Muscle of leg (tissue), 11 donors: Measurements from ENCODE around the gene GABBR2. TPM values are rescaled to one million over a fixed set of nuclear protein-coding genes. Genes with fewer than 3 reads are reported as not detected.

Experiments
- DNase-seq: peaks from one replicate; pipeline ENCODE4 v3.0.0; 2013
- H3K27ac ChIP-seq: one replicate; pipeline ENCODE4 v1.5.1; 2013; ENCODE audit warnings: mild to moderate bottlenecking, low read length, control low read depth
- H3K27me3 ChIP-seq: one replicate; pipeline ENCODE4 v1.6.1; 2013; ENCODE audit warnings: low read length; ENCODE audit not compliant: control insufficient read depth, insufficient read depth
- H3K36me3 ChIP-seq: one replicate; pipeline ENCODE4 v1.6.1; 2013; ENCODE audit warnings: low read length; ENCODE audit not compliant: control insufficient read depth, insufficient read depth
- H3K4me1 ChIP-seq: one replicate; pipeline ENCODE4 v1.6.1; 2013; ENCODE audit warnings: low read length; ENCODE audit not compliant: control insufficient read depth, insufficient read depth
- H3K4me3 ChIP-seq: one replicate; pipeline ENCODE4 v1.5.1; 2013; ENCODE audit warnings: low read length, control low read depth
- H3K9me3 ChIP-seq: replicated peaks from 2 replicates; pipeline ENCODE4 v1.6.1; 2013; ENCODE audit warnings: low read depth, low read length; ENCODE audit not compliant: control insufficient read depth
- WGBS: methylation state at CpG from one replicate; pipeline ENCODE4 v1.1.5; 2013; ENCODE audit warnings: missing lambda C conversion rate; ENCODE audit not compliant: insufficient coverage; 5-methylcytosine and 5-hydroxymethylcytosine counted together
- polyA plus RNA-seq, 8 donors: library from polyadenylated mRNA; unstranded; fragments of 120-200 nt; gene quantifications; one replicate each; pipeline versions ENCODE4 v1.2.1 to v1.2.3, GENCODE V29; 2013; ENCODE audit warnings: inconsistent platforms in 1 of 8, low replicate concordance in 1 of 8; ENCODE audit not compliant: insufficient read length in 8 of 8, insufficient read depth in 1 of 8
- total RNA-seq: library from RNA; stranded (reverse); fragments of 120-200 nt; gene quantifications from one replicate; pipeline ENCODE4 v1.2.4, GENCODE V29; 2013

Gene GABBR2
- total and polyA plus RNA-seq, 9 donors: 0.35 to 1.6 (median 0.89) TPM

DNA sequence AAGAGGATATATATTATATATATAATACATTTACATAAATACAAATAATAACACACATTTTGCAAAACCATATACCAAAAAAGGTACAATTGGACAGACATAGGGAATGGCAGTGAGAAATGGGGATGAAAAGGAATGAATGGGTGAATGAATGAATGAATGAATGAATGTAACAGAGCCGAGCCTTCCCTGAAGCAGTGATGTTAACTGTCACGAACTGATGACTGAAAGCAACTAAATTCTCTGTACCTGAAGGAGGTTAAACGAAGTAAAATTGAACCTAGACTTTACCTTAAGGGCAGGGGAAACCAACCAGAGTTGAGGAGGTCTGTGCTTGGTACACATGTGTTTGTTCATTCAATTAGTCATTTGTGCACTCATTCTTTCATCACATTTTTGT, 283.7 kb downstream of the GABBR2 start:
- no peaks in the 10 kb centered on the region for H3K4me1 ChIP-seq
- H3K27ac ChIP-seq: no peak overlapping the region
- 80% methylated on average over 3 of the region's 3 CpGs for WGBS
- H3K27me3 ChIP-seq: peaks cover 2% of the 10 kb centered on the region
- no peaks in the 10 kb centered on the region for H3K9me3 ChIP-seq
- no peak for DNase-seq
- H3K36me3 ChIP-seq: no peaks in the 10 kb centered on the region
- H3K4me3 ChIP-seq: no peak overlapping the region

DNA sequence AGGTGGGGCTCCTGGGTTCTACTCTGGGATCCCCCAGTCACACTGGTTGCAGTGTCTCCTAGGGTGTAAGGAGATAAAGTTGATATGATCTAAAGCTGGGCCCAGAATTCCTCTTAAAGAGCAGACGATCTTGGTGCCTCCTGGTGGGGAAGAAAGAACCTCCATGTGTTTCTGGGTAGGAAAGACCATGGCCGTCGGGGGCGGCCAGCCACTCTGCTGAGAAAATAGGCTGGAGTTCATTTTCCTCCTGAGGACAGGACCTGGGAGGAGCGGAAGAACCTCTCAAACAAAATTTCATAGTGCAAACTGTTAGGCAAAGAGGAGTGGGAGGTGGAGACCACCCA, 289.5 kb downstream of the GABBR2 start:
- WGBS: 17% methylated on average over 1 of the region's 5 CpGs
- Histone ChIP-seq H3K9me3 (no peaks in the 10 kb centered on the region), H3K27ac (no peak overlapping the region), H3K4me3 (no peak overlapping the region), H3K27me3 (peaks cover 3% of the 10 kb centered on the region), H3K4me1 (no peaks in the 10 kb centered on the region), H3K36me3 (no peaks in the 10 kb centered on the region)
- DNase-seq: no peak

DNA sequence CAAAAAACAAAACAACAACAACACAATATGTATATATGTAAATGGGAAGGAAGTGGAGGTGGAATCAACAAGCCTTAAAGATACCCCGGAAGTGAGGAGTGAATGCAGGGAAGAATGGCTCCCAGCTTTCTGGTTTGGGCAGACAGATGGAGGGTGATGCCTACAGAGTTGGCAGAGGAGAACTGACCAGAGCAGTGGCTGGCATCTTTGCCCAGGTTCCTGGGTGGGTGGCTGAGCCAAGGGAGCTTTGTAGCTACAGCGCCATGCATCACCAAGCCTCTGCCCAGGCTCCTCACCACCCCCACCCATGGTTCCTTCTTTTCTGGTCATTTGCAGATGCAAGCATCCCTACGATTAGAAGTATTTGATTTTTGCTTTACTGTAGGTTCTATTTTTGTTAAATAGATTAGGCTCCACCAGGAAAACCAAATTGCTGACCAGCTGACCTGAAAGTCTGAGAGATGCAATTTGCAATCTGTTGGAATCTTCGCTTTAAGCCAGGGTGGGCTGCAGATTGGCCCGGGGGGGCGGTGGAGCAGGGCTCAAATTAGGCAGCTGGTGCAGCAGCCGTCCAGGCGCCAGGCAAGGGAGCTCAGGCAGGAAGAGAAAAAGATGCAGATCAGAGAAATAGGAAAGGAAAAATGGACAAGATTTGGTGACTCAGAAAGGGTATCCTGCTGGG, 290.0 kb downstream of the GABBR2 start:
- no peaks in the 10 kb centered on the region for H3K4me1 ChIP-seq
- WGBS: 79% methylated on average over 6 of the region's 8 CpGs
- DNase-seq: no peak
- no peaks in the 10 kb centered on the region for H3K9me3 ChIP-seq
- no peaks in the 10 kb centered on the region for H3K36me3 ChIP-seq
- peaks cover 3% of the 10 kb centered on the region for H3K27me3 ChIP-seq
- no peak overlapping the region for H3K27ac ChIP-seq
- no peak overlapping the region for H3K4me3 ChIP-seq

DNA sequence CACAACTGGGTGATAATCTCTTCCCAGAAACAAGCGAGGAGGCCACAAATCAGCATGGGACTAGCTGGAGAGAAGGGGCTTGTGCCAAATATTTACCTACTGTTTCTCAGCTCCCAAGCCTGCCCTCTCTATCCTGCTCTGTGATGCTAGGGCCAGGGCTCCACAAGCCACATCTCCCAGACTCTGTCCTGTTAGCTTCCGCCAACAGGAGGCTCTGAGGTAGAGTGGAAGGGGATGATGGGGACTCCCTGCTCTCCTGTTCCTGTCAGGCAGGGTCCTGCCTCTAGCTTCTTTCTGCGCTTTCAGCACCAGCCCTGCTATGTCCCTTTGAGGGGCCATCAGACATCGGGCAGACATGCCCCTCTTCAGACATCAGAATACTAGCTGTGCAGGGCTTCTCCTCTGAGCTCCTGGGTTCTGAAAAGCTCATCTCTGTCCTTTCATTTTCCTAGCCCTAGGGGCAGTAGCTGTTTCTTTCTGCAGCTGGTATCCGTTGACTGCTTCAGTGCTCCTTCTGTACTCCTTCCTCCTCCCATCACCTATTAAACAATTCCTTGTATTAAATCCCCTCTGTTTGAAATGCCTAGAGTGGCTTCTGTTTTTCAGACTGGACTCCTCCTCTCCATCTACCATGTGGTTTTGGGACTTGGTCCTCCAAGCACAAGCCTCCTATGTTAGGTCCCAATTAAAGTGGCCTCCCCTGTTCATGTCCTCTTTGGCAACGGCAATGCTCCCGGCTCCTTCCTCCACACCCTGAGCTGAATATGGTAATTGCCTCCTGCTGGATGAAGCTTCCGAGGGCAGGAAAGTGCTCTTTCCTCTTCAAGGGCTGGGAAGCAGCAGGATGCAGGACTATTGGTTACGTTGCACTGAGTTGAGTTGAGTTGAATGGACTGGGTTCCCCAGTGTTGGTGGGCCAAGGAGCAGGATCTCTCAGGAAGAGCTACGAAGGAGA, 292.2 kb downstream of the GABBR2 start:
- Histone ChIP-seq H3K36me3 (no peaks in the 10 kb centered on the region), H3K27me3 (peaks cover 3% of the 10 kb centered on the region), H3K27ac (no peak overlapping the region), H3K9me3 (no peaks in the 10 kb centered on the region), H3K4me1 (no peaks in the 10 kb centered on the region), H3K4me3 (no peak overlapping the region)
- 62% methylated on average over 8 of the region's 10 CpGs for WGBS
- DNase-seq: no peak

DNA sequence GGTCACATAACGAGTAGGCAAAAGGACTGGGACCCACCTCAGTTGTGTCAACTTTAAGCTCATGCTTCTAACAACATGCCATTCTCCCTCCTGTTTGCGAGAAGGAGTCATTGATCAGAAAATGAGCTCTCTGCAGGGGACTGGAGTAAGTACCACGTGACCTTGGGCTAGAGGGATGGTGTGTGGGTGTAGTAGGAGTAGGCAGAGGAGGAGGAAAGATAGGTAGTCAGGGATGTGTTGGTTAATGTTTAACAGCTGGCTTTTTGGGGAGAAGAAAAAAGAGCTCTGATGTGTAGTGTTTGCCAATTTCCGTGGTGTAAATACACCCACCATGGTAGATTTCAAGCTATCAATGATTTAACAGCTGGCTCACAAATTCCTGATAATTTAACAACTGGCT, 293.0 kb downstream of the GABBR2 start:
- no peaks in the 10 kb centered on the region for H3K9me3 ChIP-seq
- 50% methylated on average over 1 of the region's 4 CpGs for WGBS
- H3K4me3 ChIP-seq: no peak overlapping the region
- no peak overlapping the region for H3K27ac ChIP-seq
- no peaks in the 10 kb centered on the region for H3K36me3 ChIP-seq
- peaks cover 3% of the 10 kb centered on the region for H3K27me3 ChIP-seq
- no peaks in the 10 kb centered on the region for H3K4me1 ChIP-seq
- DNase-seq: no peak

DNA sequence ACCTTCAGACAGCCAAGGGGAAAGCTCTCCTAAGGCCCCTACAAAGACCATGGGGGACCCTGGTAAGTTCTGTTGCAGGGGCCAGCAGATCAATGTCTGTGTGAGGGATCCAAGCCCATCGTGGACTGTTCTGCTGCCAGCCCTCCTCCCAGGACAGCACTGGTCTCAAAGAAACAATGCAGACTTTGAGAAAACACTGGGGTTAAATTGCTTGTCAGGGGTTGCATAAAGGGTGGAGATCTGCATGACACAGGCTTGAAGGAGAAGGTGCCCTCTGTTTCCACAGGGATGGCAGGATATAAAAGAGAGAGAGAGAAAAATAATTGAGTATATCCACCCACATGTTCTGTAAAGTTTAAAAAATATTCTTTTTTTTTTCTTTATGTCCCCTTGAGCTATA, 295.7 kb downstream of the GABBR2 start:
- no peak for DNase-seq
- Histone ChIP-seq H3K4me3 (no peak overlapping the region), H3K27me3 (peaks cover 4% of the 10 kb centered on the region), H3K9me3 (no peaks in the 10 kb centered on the region), H3K27ac (no peak overlapping the region), H3K4me1 (peaks cover 11% of the 10 kb centered on the region), H3K36me3 (no peaks in the 10 kb centered on the region)
- WGBS: no CpG with 5 or more reads among the region's 1 CpG

DNA sequence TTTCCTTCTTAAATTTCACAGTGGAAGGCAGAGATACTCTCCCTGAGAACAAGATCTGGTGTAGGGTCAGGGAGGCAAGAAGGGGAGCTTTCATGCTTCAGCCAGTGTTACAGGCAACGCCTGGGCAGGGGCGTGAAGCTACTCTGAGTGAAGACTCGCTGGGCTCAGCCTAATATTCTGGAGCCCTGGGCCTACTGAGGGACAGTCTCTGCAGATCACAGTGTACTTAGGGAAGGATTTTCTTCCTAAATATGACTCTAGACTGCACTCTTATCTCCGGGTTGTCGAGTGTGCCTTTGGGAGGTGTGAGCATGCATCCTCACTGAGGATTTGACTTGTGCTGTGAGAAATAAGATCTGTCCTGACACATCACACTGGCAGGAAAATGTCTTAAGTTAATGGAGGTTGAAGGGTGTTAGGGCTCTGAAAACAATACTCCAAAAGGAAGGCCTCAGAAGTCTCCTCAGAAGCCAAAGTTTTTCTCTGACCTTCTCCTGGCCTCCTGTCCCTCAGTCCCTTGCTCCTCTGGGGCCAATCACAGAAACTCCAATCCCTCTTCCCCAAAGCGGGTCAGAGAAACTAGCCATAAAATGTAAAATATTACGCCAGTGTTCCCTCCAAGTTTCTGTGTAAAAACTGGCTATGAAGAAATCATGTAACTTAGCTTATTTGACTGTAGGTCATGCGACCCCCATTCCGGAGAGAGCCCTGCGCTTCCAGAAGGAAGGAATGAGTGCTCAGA, 296.5 kb downstream of the GABBR2 start:
- Histone ChIP-seq H3K4me3 (no peak overlapping the region), H3K27ac (no peak overlapping the region), H3K9me3 (no peaks in the 10 kb centered on the region), H3K27me3 (peaks cover 5% of the 10 kb centered on the region), H3K36me3 (no peaks in the 10 kb centered on the region), H3K4me1 (peaks cover 11% of the 10 kb centered on the region)
- no peak for DNase-seq
- WGBS: 63% methylated on average over 4 of the region's 10 CpGs

DNA sequence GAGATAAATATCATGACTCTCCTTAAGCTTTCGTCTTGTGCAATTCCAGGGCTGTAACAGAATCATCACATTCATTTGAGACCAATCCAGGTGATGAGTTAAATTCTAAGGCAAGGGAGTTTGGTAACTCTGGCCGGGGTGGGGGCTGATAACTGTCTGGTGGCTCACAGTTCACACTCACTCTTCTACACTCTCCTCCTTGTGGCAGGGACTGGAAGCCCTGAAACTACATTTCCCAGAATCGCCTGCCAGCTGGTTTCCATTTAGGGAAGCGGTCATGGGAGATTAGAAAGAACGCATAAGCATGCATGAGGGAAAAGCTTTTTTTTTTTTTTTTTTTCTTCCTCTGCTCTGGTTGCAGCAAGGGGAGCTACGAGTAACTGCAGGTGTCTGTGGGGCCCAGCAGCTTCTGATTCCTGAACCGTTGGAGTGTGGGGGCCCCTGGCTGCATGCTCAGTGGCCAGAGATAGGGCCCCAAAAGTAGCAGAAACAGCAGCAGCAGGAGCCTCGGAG, 298.5 kb downstream of the GABBR2 start:
- no peaks in the 10 kb centered on the region for H3K36me3 ChIP-seq
- H3K27ac ChIP-seq: no peak overlapping the region
- peak; percentile 91 for DNase-seq
- WGBS: 0% methylated on average over 1 of the region's 8 CpGs
- peaks cover 2% of the 10 kb centered on the region for H3K27me3 ChIP-seq
- no peak overlapping the region for H3K4me3 ChIP-seq
- H3K9me3 ChIP-seq: no peaks in the 10 kb centered on the region
- peaks cover 16% of the 10 kb centered on the region for H3K4me1 ChIP-seq

DNA sequence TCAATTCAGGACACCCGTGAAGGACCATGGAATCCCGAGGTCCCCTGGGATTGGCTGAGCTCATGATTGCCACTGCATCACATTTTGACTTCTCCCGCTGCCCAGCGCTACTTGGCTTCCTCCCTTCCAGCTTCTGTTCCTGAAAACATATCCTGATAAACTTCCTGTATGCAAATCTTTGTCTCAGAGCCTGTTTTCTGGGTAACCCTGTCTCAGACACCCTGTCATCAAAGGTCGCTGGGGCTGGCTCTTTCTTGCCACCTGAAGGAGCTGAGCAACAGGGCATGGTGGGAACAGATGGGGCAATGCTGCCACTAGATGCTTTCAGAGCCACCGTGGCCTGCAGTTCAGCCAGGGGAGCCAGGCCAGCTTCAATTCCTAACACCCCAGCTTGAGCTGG, 299.0 kb downstream of the GABBR2 start:
- Histone ChIP-seq H3K4me1 (peaks cover 16% of the 10 kb centered on the region), H3K27me3 (peaks cover 2% of the 10 kb centered on the region), H3K27ac (no peak overlapping the region), H3K36me3 (no peaks in the 10 kb centered on the region), H3K4me3 (no peak overlapping the region), H3K9me3 (no peaks in the 10 kb centered on the region)
- 65% methylated on average over 5 of the region's 6 CpGs for WGBS
- DNase-seq: peak; percentile 19

DNA sequence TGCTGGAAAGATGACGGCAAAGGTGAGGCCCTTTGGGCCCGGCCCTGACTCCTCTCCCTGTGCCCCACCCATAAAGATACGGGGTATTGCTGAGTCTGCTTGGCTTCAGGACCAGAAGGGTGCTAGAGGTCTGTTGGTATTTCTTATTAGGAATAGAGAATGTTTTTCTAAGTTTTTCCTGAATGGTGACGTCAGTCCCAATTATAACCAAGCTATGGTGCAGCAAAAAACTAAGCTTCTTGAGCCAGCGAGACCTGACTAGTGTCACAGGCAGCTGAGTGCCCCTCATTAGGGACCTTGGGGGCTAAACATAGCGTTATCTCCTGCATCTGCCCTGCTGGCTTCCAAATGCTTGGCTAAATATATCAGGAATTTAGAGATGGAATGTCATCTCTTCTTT, 302.3 kb downstream of the GABBR2 start:
- DNase-seq: peak; percentile 7
- H3K9me3 ChIP-seq: no peaks in the 10 kb centered on the region
- WGBS: 47% methylated on average over 3 of the region's 6 CpGs

More for the DNA sequence above, 302.3 kb downstream of the GABBR2 start:
- Histone ChIP-seq H3K27me3 (peaks cover 2% of the 10 kb centered on the region), H3K4me3 (no peak overlapping the region), H3K27ac (no peak overlapping the region), H3K36me3 (no peaks in the 10 kb centered on the region), H3K4me1 (peaks cover 16% of the 10 kb centered on the region)
